Mucosa of descending colon (tissue), 3 donors: ENCODE data around the gene SECISBP2. TPM values are rescaled to one million over a fixed set of nuclear protein-coding genes. Genes with fewer than 3 reads are reported as not detected.
A peak's percentile ranks its signal among the peaks of the same experiment; 100 is the strongest.

ENCODE experiments used
- ATAC-seq: fragments of 200-7000 bp; cut with Tn5 transposase; one replicate; pipeline ENCODE4 v1.9.1; 2020; ENCODE audit warnings: mild to moderate bottlenecking, moderate library complexity
- DNase-seq, 3 donors: peaks; one replicate each; pipeline ENCODE4 v3.0.0-alpha.2; 2020
- H3K36me3 ChIP-seq: fragments of 200-600 bp; one replicate; pipeline ENCODE4 v1.8.0; 2021; ENCODE audit warnings: low read depth, mild to moderate bottlenecking
- H3K4me1 ChIP-seq: fragments of 200-600 bp; one replicate; pipeline ENCODE4 v1.8.0; 2021; ENCODE audit warnings: low read depth, mild to moderate bottlenecking
- H3K4me3 ChIP-seq: fragments of 200-600 bp; one replicate; pipeline ENCODE4 v1.8.0; 2021; ENCODE audit warnings: mild to moderate bottlenecking
- H3K9me3 ChIP-seq: fragments of 200-600 bp; one replicate; pipeline ENCODE4 v1.8.0; 2021; ENCODE audit warnings: mild to moderate bottlenecking
- intact Hi-C, 2 donors: fragments of 100-400 bp; cut with DNase I in 1 of 2; cut with micrococcal nuclease in 1 of 2; formaldehyde crosslinking; loops; one replicate each; pipeline versions ENCODE4 v1.11.0 to v1.11.1; 2022; cut with DNase I, micrococcal nuclease
- total RNA-seq, 3 donors: library from RNA; stranded (reverse); fragmentation: NEBNext Ultra II Directional in 2 of 3; extraction: Animal tissue kit (Norgen Biotek cat#: 25700) in 2 of 3; gene quantifications; one replicate each; pipeline versions ENCODE4 v1.2.1 to v1.2.4, GENCODE V29; 2021 to 2023
- TF ChIP-seq, protein P1 (sequence below): fragments of 200-600 bp; IDR thresholded peaks from one replicate; pipeline ENCODE4 v1.8.0; 2022; ENCODE audit warnings: antibody characterized with exemption, mild to moderate bottlenecking
- donor health status: DM: no; HTN: no; CAD: no; lungs with moderate emphysema.
- donor health status: DM: no; HTN: no; CAD: no.
- donor health status: DM: no; HTN: yes; CAD: no.

The SECISBP2 gene
- total RNA-seq, 3 donors from 2014 or later = 49.4 to 68.0 (median 50.2) TPM

DNA sequence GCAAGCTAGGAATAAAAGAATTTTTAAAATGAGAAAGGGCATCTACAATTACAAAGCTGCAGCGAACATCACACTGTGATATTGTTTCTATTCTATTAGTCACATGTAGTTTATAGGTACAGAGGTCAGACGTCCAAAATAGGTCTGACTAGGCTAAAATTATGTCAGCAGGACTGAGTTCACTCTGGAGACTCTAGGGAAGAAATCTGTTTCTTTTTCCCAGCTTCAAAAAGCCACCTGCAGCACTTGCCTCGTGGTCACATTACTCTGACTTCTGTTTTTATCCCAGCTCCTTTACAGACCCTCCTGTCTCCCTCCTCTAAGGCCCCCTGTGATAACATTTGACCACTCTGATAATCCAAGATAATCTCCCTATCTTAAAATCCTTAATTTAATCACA is 12.4 kb upstream of the SECISBP2 start:
- intact Hi-C loops = no loop called here
- TF ChIP-seq, protein P1, sequence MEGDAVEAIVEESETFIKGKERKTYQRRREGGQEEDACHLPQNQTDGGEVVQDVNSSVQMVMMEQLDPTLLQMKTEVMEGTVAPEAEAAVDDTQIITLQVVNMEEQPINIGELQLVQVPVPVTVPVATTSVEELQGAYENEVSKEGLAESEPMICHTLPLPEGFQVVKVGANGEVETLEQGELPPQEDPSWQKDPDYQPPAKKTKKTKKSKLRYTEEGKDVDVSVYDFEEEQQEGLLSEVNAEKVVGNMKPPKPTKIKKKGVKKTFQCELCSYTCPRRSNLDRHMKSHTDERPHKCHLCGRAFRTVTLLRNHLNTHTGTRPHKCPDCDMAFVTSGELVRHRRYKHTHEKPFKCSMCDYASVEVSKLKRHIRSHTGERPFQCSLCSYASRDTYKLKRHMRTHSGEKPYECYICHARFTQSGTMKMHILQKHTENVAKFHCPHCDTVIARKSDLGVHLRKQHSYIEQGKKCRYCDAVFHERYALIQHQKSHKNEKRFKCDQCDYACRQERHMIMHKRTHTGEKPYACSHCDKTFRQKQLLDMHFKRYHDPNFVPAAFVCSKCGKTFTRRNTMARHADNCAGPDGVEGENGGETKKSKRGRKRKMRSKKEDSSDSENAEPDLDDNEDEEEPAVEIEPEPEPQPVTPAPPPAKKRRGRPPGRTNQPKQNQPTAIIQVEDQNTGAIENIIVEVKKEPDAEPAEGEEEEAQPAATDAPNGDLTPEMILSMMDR = no peak

DNA sequence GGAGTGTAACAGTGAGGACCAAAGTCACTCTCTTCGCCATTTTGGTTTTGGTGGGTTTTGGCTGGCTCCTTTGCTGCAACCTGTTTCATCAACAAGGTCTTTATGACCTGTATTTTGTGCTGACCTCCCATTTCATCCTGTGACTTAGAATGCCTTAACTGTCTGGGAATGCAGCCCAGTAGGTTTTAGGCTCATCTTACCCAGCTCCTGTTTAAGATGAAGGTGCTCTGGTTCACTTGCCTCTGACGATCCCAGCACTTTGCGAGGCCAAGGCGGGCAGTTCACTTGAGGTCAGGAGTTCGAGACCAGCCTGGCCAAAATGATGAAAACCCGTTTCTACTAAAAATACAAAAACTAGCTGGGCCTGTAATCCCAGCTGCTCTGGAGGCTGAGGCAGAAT is 9.1 kb upstream of the SECISBP2 start:
- no peak for ATAC-seq

More for the DNA sequence above, 12.4 kb upstream of the SECISBP2 start:
- Histone ChIP-seq H3K4me3 (no peak overlapping the region), H3K4me1 (peaks cover 4% of the 10 kb centered on the region), H3K36me3 (peaks cover 3% of the 10 kb centered on the region), H3K9me3 (no peaks in the 10 kb centered on the region)
- ATAC-seq (no peak), DNase-seq (no peak)

DNA sequence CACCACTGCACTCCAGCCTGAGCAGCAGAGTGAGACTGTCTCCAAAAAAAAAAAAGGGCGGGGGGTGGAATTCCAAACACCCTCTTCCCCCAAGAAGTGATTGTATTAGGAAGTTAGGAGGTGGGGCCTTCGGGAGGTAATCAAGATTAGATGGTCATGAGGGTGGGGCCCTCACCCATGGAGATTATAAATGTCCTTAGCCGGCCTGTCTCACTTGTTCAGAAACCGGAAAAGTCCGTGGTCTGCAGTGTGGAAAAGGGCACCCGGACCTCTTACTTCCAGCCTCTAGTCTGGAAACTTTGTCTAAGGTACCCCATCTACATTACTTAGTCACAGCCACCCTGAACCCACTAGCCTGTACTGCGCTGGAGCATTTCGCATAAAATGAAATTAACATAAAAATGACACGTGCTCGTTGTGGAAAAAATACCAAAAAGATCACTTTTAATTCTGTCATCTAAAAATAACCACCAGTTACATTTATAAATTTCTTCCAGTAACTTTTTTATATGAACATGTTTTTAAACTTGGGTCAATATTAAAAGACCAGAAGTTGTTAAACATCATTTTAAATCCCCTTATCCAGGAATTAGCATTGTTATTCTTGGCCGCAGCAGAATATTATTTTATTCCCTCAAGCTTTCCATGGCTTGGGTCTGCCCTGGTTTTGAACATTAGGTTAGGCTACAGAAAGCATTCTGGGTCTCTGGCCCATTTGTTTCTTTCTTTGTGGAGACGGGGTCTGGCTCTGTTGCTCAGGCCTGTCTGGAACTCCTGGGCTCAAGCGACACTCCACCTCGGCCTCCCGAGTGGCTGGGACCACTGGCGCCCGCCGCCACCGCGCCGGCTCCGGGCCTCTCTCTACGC is 8.5 kb upstream of the SECISBP2 start:
- peaks cover 5% of the 10 kb centered on the region for H3K36me3 ChIP-seq
- H3K4me1 ChIP-seq = peaks cover 18% of the 10 kb centered on the region
- TF ChIP-seq, protein P1 = no peak
- DNase-seq (peak in 2 of 3 donors; percentile 45 to 60), ATAC-seq (peak; percentile 2)
- H3K9me3 ChIP-seq = no peaks in the 10 kb centered on the region
- intact Hi-C loops = no loop called here
- H3K4me3 ChIP-seq = peak overlapping the region; percentile 74

More for the DNA sequence above, 9.1 kb upstream of the SECISBP2 start:
- H3K36me3 ChIP-seq = peaks cover 5% of the 10 kb centered on the region
- intact Hi-C loops = no loop called here
- H3K4me3 ChIP-seq = no peak overlapping the region
- H3K9me3 ChIP-seq = no peaks in the 10 kb centered on the region
- TF ChIP-seq, protein P1 = no peak
- peak in 1 of 3 donors; percentile 31 for DNase-seq
- H3K4me1 ChIP-seq = peaks cover 18% of the 10 kb centered on the region

DNA sequence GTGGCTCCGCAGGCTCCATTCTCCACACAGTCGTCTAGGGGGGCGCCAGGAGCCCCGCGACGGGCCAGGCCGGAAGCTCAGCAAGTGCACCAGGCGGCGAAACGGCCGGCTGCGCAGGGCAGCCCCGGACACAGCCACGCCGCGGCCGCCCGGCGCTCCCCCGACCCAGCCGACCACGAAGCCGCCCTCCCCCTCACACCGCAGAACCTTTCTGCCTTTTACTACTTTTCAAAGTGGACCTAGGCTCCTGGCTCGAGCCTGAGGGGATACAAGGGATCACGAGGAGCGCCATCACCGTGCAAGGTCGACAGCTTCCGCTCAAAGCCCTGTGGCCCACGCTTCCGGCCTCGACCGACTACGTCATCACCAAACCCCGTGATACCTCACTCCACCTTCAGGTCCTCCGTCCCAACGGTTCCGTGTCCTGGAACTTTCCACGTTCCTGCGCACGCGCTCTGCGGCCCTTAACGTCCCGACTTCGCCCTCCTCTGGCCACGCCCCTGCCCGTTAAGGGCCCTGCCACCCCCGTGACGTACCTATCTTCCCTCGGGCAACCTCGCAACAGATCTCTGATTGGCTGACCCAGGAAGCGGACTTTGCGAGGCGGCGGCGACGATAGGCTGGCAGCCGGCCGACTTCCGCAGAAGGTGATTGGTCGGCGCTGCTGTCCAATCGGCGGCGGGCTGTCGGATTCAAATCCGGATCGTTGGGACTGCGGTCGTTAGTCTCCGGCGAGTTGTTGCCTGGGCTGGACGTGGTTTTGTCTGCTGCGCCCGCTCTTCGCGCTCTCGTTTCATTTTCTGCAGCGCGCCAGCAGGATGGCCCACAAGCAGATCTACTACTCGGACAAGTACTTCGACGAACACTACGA is 7.6 kb upstream of the SECISBP2 start, which contains the start of gene CKS2:
TSS of gene CKS2 (plus strand) at position 721 of the 871 bp plus-strand sequence. CDS start at position 819, 98 bp downstream.
- DNase-seq (peak; percentile 100), ATAC-seq (peak; percentile 94)
- intact Hi-C loops = no loop called here
- TF ChIP-seq, protein P1 = no peak
- peaks cover 18% of the 10 kb centered on the region for H3K4me1 ChIP-seq
- peak within 1 kb of the TSS; percentile 74 for H3K4me3 ChIP-seq
- H3K36me3 ChIP-seq = peaks cover 5% of the 10 kb centered on the region
- no peaks in the 10 kb centered on the region for H3K9me3 ChIP-seq

DNA sequence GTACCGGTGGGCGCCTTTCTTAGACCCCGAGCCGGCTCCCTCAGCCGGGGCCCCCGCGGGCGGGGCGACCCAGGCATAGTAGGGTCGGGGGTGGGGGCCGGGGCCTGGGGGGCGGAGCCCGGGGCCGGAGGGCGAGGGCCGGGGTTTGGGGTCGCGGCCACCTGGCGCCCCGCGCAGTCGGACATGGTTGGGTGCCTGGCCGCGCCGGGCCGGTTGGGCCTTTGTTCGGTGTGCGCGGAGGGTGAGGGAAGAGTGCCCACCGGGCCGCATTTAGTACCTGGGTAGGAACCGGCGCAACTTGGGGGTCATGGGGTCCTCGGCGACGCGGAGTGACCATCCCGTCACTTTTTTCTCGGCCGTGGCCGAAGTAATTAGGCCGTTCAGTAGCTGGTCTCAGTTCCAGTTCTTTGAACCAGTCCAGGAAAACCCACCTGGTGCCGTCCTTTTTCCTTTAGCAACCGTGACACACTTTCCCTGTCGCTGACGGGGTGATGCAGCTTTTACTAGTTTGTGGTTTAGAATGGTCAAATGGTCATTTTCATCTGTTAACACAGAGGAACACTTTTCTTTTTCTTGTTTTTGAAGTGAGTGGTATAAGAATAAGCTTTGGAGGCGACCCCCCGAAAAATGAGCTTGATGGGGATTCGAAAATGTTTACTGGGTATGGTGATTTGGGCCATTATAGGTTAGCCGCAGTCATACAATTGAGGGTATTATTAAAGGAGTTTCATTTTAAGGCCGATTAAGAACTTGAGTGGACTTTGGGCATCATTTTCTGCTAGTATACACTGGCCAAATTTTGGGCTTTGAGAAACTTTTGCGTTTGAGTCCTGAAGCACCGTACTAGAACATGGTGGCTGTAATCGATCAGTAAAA is 6.7 kb upstream of the SECISBP2 start:
- H3K36me3 ChIP-seq = peaks cover 5% of the 10 kb centered on the region
- DNase-seq (peak in 2 of 3 donors; percentile 41 to 74), ATAC-seq (peak; percentile 2)
- TF ChIP-seq, protein P1 = no peak
- peak overlapping the region; percentile 74 for H3K4me3 ChIP-seq
- no peaks in the 10 kb centered on the region for H3K9me3 ChIP-seq
- H3K4me1 ChIP-seq = peaks cover 18% of the 10 kb centered on the region
- intact Hi-C loops = no loop called here
